SK-N-SH treated with all-trans-retinoic acid at 6 μM for 48 hours (cell line): ENCODE data around the gene KRTAP5-2.

Source experiments
- ATAC-seq: fragments of 200-7000 bp; cut with Tn5 transposase; 3 replicates; pipeline ENCODE4 v1.9.1; 2020; ENCODE audit warnings: mild to moderate bottlenecking, moderate library complexity
- ARNTL ChIP-seq: fragments of 450-650 bp; formaldehyde crosslinking; IDR thresholded peaks from 2 replicates; pipeline ENCODE4 v1.5.0; 2020; ENCODE audit warnings: low read depth, mild to moderate bottlenecking, moderate library complexity, borderline replicate concordance
- BACH2 ChIP-seq: fragments of 250-450 bp; sonication (Bioruptor Pico); IDR thresholded peaks from 2 replicates; pipeline ENCODE4 v1.9.0; 2021; ENCODE audit warnings: mild to moderate bottlenecking, borderline replicate concordance
- CSRNP3 ChIP-seq: fragments of 250-450 bp; sonication (Bioruptor Pico); IDR thresholded peaks from 2 replicates; pipeline ENCODE4 v1.5.1; 2021; ENCODE audit warnings: mild to moderate bottlenecking, moderate library complexity
- ESRRG ChIP-seq: fragments of 250-450 bp; sonication (Bioruptor Pico); IDR thresholded peaks from 2 replicates; pipeline ENCODE4 v1.6.1; 2021; ENCODE audit warnings: mild to moderate bottlenecking
- ISL1 ChIP-seq: fragments of 250-450 bp; sonication (Bioruptor Pico); IDR thresholded peaks from 2 replicates; pipeline ENCODE4 v2.1.2; 2022; ENCODE audit warnings: mild to moderate bottlenecking, moderate library complexity
- OSR1 ChIP-seq: fragments of 250-450 bp; sonication (Bioruptor Pico); IDR thresholded peaks from 2 replicates; pipeline ENCODE4 v1.8.0; 2022; ENCODE audit warnings: moderate library complexity, mild to moderate bottlenecking, inconsistent platforms
- PATZ1 ChIP-seq: fragments of 250-450 bp; sonication (Bioruptor Pico); IDR thresholded peaks from 2 replicates; pipeline ENCODE4 v1.8.0; 2020; ENCODE audit warnings: mild to moderate bottlenecking, moderate library complexity, borderline replicate concordance
- POU6F1 ChIP-seq: fragments of 250-450 bp; sonication (Bioruptor Pico); IDR thresholded peaks from 2 replicates; pipeline ENCODE4 v1.8.0; 2021; ENCODE audit warnings: low read depth, mild to moderate bottlenecking, moderate library complexity, borderline replicate concordance
- RARB ChIP-seq: fragments of 250-450 bp; sonication (Bioruptor Pico); IDR thresholded peaks from 2 replicates; pipeline ENCODE4 v1.8.0; 2021; ENCODE audit warnings: mild to moderate bottlenecking, moderate library complexity
- SNAI2 ChIP-seq: fragments of 250-450 bp; sonication (Bioruptor Pico); IDR thresholded peaks from 2 replicates; pipeline ENCODE4 v1.5.0; 2020; ENCODE audit warnings: mild to moderate bottlenecking, moderate library complexity
- TCF4 ChIP-seq: fragments of 250-450 bp; sonication (Bioruptor Pico); IDR thresholded peaks from 2 replicates; pipeline ENCODE4 v1.8.0; 2021; ENCODE audit warnings: mild to moderate bottlenecking, moderate library complexity, borderline replicate concordance
- TOX ChIP-seq: fragments of 250-450 bp; sonication (Bioruptor Pico); IDR thresholded peaks from 2 replicates; pipeline ENCODE4 v1.8.0; 2021; ENCODE audit warnings: mild to moderate bottlenecking, moderate library complexity, borderline replicate concordance
- ZC3H10 ChIP-seq: fragments of 250-450 bp; sonication (Bioruptor Pico); IDR thresholded peaks from 2 replicates; pipeline ENCODE4 v1.5.1; 2021; ENCODE audit warnings: mild to moderate bottlenecking, moderate library complexity
- ZFP3 ChIP-seq: fragments of 250-450 bp; sonication (Bioruptor Pico); IDR thresholded peaks from 2 replicates; pipeline ENCODE4 v1.5.0; 2020; ENCODE audit warnings: mild to moderate bottlenecking, moderate library complexity
- ZFP30 ChIP-seq: fragments of 450-650 bp; formaldehyde crosslinking; IDR thresholded peaks from 2 replicates; pipeline ENCODE4 v1.5.0; 2022; ENCODE audit warnings: mild to moderate bottlenecking, moderate library complexity
- ZNF565 ChIP-seq: fragments of 450-650 bp; formaldehyde crosslinking; conservative IDR thresholded peaks from 2 replicates; pipeline ENCODE4 v1.5.0; 2020; ENCODE audit warnings: low read depth, mild to moderate bottlenecking, moderate library complexity
- ZNF70 ChIP-seq: fragments of 450-650 bp; formaldehyde crosslinking; IDR thresholded peaks from 2 replicates; pipeline ENCODE4 v1.5.0; 2020; ENCODE audit warnings: mild to moderate bottlenecking, moderate library complexity
- ZNF8 ChIP-seq: fragments of 450-650 bp; formaldehyde crosslinking; IDR thresholded peaks from 2 replicates; pipeline ENCODE4 v1.5.0; 2020; ENCODE audit warnings: mild to moderate bottlenecking, moderate library complexity
- TF ChIP-seq, protein P1 (sequence below): fragments of 250-450 bp; sonication (Bioruptor Pico); IDR thresholded peaks from 2 replicates; pipeline ENCODE4 v1.5.1; 2020; ENCODE audit warnings: low read depth, mild to moderate bottlenecking, moderate library complexity

Gene KRTAP5-2

DNA sequence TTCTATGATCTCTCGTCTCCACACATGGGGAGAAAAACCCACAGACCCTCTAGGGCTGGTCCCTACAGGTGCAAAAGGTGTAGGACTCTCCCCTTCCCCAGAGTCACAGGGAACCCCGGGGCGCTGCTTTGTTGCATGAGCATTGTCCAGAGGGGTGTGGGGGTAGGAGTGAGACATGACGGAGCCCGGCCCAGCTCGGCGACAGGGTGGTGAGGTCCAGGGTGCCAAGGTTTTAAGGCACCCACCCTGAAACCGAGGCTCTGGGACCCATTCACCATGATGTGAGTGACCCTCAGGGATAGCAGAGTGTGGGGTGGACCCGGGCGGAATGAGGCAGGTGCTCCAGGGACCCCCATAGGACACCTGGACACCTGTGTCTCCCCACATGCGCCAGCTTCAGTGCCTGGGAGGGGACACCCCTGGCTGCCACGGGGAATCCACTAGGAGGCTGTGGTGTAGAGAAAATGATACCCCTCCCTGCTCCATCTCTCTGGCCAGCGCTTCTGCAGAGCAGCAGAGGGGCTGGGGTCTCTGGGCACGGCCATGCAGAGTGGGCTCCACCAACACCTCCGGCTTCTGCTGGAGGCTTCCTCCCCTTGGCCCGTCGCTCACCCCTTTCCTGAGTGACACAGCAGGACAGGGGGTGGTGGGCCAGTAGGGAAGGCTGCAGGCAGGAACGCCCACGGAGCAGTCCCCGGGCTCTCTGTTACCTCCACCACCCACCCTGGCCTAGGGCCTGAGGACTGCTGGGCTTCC is 46.7 kb upstream of the KRTAP5-2 start:
- no peak for ATAC-seq
- TF ChIP-seq PATZ1 (CRISPR knock-in tag) = no peak
- TF ChIP-seq TOX (CRISPR knock-in tag) = no peak
- no peak for TF ChIP-seq ZNF8 (CRISPR knock-in tag)
- TF ChIP-seq TCF4 (CRISPR knock-in tag) = no peak
- TF ChIP-seq ZNF565 = no peak
- TF ChIP-seq SNAI2 = no peak
- no peak for TF ChIP-seq CSRNP3 (CRISPR knock-in tag)
- no peak for TF ChIP-seq ESRRG
- TF ChIP-seq ZC3H10 = no peak
- TF ChIP-seq ZFP3 = no peak
- no peak for TF ChIP-seq POU6F1 (CRISPR knock-in tag)
- TF ChIP-seq, protein P1, sequence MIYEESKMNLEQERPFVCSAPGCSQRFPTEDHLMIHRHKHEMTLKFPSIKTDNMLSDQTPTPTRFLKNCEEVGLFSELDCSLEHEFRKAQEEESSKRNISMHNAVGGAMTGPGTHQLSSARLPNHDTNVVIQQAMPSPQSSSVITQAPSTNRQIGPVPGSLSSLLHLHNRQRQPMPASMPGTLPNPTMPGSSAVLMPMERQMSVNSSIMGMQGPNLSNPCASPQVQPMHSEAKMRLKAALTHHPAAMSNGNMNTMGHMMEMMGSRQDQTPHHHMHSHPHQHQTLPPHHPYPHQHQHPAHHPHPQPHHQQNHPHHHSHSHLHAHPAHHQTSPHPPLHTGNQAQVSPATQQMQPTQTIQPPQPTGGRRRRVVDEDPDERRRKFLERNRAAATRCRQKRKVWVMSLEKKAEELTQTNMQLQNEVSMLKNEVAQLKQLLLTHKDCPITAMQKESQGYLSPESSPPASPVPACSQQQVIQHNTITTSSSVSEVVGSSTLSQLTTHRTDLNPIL (CRISPR knock-in tag) = no peak
- TF ChIP-seq ISL1 (CRISPR knock-in tag) = no peak
- TF ChIP-seq BACH2 (CRISPR knock-in tag) = no peak
- TF ChIP-seq ZNF70 (CRISPR knock-in tag) = no peak
- no peak for TF ChIP-seq ARNTL (CRISPR knock-in tag)
- no peak for TF ChIP-seq OSR1 (CRISPR knock-in tag)

DNA sequence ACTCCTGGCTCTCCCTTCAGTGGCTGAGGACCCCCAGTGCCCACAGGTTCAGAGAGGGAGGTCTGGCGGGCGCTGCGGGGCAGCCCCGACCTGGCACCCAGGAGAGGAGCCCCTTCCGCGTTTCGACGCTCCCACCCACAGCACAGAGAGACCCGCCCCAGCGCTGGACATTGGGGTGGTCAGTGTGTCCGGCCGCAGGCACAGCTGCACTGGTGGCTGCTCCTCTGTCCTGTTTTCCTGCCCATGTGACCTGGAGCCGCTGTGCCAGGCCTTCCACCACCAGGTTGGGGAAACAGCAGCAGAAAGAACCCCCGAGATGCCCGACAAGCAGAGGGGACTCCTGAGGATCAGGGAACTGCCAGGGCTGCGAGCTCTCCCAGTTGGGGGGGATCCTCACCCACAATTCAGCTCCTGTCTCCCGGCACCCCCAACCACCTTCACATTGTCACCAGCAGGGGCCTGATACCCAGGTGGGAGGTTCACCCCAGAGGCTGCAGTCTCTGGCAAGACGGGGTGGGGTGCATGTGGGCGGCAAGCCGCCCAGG is 45.1 kb upstream of the KRTAP5-2 start:
- ATAC-seq = no peak
- TF ChIP-seq SNAI2 = no peak
- TF ChIP-seq, all 23 proteins: peak for 0

DNA sequence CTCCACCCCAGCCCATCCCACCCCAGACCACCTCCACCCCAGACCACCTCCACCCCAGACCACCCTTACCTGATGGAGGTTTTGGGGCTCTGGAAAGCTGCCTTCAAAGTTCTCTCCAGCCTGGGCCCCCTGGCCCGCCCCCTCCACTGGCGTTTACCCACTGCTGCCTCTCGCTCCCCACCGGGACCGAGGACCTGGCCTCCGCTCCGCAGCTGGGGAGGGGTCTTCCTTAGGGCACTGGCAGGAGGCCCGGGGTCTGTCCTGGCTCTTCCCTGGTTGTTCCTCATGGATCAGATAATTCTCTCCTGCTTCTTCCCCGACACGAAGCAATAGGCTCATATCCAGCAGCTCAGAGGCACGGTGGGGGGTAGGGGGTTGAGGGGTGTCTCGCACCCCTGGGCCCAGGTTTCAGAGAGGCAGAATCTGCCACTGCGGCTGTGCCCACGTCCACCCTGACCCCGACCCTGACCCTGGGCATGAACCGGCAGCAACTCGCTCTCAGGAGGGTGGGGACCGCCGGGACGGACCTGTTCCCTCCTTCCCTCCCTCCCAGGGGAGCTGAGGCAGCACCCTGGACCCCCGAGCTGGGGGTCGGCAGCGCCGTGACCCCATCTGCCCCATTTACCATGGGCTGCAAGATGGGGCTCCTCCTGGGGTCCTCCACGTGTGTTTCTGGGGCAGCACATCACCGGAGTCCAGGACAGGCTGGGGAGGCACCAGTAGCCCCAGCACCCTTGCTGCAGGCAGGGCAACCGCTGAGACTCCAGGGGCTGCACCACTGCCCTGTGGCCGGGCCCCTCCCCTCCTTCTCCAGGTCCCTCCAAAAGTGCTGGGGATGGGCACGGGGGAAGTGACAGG is 44.4 kb upstream of the KRTAP5-2 start:
- no peak for TF ChIP-seq ZC3H10
- TF ChIP-seq ARNTL (CRISPR knock-in tag) = no peak
- TF ChIP-seq SNAI2 = no peak
- no peak for TF ChIP-seq POU6F1 (CRISPR knock-in tag)
- no peak for TF ChIP-seq TOX (CRISPR knock-in tag)
- no peak for TF ChIP-seq PATZ1 (CRISPR knock-in tag)
- TF ChIP-seq ZNF565 = no peak
- TF ChIP-seq OSR1 (CRISPR knock-in tag) = no peak
- TF ChIP-seq ZFP30 (CRISPR knock-in tag) = no peak
- no peak for TF ChIP-seq ZFP3
- TF ChIP-seq RARB (CRISPR knock-in tag) = no peak
- no peak for TF ChIP-seq CSRNP3 (CRISPR knock-in tag)
- no peak for TF ChIP-seq ZNF8 (CRISPR knock-in tag)
- no peak for ATAC-seq
